NOMO-1 (cell line): ENCODE measurements around the gene ATP2B3.

ENCODE experiments used
- DNase-seq, 2 experiments: peaks; one replicate each; lab custom pipeline; 2025; ENCODE audit not compliant: unreplicated experiment in 2 of 2; lab: John Stamatoyannopoulos, UW

The ATP2B3 gene

DNA sequence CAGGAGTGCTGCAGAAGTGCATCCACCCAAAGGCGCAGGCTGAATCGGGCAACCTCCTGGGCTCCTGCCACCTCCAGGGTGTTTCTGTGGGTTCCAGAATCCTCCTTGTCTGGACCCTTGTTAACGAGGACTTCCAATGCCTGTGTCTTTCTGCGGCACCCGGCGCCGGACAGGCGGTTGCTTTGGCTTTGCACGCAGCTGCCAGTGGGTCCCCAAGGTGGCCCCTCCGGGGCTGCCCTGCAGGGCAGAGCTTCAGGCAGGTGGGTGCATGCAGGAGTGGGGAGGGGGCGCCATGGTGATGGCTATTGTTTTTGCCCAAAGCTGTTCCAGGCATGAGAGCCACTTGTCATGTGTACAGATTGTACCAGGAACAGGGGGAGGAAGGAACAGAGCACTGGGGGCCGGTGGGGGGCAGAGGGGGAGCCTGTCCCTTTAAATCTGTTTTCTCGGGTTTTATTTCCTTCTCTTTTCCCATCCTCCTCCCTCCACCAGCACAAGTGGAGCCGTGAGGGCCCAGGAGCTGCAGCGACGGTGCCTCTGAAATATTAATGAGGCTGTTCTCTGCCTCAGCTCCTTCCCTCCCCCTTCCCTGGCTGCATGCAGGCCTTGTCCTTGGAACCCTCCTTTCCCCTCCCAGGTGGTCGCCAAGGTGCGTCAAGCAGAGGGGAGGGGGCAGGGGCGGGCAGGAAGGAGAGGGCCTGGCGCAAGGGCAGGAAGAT is 13.1 kb downstream of the ATP2B3 start:
- DNase-seq, result no peak

DNA sequence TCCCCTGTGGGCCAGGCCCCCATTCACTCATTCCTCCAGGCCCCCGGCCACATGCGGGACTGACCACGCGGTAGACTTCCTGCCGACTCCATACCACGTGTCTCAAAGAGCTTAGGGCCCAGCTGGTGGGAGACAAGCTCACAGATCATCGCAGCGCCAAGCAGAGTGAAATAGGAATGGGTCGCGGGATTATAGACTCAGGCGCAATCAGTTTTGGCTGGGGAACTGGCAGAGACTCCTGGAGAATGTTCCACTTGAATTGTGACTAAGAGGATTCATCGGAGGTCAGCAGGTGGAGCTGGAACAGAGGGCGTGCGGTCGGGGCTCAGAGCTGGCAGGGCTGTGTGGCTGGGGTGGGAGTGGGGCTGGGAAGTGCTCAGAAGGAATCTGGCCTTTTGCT is 15.6 kb downstream of the ATP2B3 start:
- no peak for DNase-seq

DNA sequence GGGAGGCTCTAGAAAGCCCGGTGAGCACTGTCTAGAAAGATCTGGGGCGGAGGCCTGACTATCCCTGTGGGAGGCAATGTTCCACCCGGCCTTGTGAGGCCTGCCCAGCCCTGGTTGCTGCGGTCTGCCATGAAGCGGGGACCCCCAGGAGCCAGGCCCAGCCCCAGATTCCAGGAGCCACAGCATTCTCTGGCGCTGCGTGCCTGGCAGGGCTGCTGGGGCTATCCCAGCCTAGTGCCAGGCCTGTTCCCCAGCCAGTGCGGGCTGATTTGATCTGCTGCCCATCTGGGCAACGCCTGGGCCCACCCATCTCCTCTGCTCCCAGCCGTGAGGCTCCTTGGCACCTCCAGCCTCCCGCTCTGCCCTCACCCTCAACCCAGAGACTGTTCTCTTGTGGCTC is 19.6 kb downstream of the ATP2B3 start:
- DNase-seq, result no peak

DNA sequence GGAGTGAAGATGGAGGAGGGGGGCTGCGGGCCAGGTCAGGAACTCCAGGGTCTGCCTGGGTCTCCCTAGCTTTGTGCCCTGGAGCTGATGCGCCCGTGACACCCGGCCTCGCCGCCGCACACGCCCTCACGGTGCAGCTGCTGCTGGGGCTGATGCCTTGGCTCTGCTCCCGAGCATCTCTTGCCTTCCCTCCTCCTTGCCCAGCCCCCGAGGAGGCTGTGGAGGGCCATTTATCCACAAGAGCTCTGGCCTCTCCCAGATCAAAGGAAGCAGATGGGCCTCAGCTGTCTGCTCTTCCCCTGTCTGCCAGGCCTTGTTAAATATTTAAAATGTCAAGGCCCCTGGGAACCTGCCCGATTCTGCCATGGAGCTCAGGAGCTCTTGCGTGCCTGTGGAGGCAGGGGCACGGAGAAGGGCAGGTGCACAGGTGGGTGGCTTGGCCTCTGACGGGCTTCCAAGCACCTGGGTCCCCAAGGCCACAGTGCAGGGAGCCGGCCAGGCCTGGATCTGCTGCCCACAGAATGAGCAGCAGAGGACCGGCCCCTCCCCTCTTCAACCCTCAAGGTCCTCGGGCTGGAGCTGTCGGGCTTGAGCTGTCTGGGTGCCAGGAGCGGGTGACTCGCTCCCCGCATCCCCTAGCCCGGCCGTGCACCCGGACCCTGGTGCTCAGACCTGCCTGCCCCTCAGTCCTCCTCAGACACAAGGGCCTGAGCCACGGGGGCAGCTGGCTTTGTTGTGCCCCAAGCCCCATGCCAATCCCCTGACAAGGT is 20.3 kb downstream of the ATP2B3 start:
- no peak for DNase-seq

DNA sequence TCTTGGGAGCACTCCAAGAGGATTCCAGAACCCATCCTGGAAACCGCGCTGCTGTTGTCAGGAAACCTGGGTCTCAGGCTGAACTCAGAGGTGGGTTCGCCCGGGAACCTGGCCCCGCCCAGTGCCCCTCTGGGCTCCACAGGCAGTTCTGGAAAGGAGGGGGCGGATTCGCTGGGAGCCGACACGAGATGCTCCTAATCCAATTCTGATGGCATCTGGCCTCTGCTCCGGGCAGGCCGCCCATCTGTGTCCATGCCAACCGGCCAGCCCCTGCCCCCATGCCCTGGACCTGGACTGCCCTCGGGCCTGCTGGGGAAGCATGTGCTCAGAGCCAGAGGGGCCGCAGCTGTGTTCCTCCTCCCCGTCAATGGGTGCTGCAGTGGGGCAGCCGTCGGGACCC is 21.0 kb downstream of the ATP2B3 start:
- DNase-seq, result no peak

DNA sequence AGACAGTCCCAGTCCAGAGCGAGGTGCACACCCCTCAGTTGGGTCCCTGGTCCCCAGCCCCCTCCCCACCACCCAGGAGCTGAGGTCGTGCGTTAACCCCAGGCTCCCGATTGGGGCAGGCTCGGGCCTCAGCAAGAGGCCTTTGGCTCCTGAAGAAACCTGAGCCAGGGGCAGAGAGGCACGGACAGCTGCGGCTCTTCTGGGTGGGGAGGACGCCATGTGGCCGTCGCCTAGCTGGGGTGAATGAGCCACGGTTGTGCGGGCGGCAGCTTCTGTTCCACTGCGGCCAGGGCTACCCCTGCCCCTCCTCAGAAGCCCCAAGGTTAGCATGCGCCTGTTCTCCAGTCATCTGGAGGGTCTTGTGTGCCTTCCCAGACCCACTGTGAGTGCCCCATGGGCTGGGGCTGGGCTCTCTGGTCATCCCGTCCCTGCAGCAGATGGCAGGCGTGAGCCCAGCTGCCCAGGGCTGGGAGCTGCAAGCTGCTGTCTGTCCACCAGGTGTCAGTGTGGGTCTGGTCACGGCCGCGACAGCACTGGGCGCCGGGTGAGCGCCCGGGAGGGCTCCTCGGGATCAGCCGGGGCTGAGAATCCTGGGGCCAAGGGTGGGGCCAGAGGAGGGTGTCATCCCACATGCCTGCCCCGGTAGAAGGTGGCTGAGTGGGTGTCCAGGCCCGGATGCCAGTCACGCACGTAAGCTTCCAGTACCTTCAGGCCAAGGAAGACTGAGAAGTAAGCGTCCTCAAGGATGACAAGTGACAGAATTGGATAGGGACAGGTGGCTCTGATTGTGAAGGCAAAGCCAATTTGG is 21.9 kb downstream of the ATP2B3 start:
- peak; percentile 32 to 47 for DNase-seq

DNA sequence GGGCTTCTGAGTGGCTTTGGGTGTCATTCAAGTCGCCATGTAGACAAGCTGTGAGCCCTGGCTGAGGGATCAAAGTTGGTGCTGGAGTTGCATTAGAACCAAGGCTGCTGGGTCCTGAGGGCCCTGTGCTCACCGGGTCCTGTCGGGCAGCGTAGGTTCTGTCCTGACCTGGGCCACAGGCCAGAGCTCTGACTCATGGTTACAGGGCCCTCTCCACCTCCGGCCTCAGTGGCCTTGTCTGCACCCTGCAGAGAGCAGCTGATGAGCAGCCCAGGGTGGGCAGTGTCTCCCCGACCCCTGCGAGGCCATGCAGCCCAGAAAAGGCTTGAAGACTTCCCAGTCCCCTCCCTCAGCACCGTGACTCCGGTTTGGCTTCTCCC is 22.5 kb downstream of the ATP2B3 start:
- DNase-seq, result no peak

DNA sequence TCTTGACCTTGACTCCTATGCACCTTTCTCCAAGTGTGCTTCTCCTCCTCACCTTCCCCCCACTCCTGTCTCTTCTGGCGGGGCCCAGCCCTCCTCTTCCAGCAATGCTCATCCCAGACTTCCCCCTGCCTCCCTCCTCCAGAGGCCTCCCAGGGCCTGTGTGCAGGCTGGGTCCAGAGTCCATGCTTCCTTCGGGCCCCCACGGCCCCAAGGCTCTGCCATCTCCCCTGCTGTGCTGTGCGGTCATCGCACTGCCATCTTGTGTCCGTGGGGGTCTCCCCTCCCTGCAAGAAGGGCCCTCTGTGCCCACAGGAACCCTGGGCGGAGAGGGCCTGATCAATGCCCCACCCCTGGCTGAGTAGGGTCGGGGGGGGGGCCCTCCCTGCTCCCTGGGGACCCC is 27.3 kb downstream of the ATP2B3 start:
- DNase-seq, result no peak

DNA sequence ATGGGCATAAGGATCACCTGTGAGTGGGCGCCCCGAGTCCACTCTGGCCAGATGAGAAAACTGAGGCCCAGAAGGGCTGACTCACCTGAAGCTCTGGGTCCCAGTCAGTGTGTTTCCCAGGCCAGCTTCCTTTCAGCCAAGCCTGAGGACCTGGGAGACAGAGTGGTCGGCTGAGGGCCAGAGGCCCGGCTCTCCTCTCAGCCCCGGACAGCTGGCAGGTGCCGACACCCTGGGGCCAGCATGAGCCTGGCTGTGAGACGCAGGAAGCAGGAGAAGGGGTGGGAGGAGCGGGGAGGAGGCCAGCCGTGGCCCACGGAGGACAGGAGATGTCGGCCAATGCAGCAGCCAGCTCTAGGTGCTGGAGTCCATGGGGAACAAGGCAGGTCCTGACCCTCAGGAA is 28.9 kb downstream of the ATP2B3 start:
- DNase-seq, result no peak

DNA sequence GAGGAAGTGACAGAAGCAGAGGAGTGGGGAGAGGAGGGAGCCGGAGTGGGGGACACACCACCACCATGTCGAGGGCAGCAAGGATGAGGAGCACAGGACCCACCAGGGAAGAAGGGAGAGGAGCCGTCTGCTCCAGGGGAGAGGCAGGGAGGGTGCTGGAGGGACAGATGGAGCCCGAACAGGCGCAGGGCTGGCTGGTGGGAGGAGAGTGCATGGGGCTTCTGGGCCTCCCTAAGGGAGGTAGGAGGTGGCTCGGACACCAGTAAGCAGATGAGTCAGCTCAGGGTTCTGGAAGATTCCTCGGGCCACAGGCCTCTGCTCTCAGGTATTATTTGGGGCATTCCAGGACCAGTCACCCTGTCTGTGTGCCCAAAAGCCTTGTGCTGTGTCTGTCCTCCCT is 29.8 kb downstream of the ATP2B3 start:
- no peak for DNase-seq

DNA sequence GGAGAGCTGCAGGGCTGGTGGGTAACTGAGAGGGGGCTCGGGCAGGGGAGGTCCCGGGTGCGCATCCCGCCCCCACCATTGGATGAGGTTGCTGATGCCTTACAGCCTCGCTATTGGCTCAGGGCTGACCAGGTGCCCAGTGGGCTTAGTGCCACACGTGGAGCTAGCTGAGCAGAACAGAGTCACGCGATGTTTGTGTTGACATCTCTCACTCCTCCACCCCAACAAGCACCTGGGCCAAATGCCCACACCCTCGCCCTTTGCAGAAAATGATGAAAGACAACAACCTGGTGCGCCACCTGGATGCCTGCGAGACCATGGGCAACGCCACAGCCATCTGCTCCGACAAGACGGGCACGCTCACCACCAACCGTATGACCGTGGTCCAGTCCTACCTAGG is 31.8 kb downstream of the ATP2B3 start:
- no peak for DNase-seq

DNA sequence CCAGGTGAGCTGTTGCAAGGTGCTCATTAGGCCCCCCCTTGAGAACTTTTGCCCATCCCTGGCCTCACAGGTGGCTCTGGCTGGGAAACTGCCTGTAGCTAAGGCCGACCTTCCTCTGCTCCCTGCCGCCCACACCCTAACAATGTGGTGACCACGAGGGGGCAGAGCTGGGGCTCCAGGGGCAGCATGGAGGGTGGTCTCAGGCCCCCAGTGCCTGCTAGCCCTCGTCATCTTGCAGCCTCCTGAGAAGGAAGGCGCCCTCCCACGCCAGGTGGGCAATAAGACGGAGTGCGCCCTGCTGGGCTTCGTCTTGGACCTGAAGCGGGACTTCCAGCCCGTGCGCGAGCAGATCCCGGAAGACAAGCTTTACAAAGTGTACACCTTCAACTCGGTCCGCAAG is 32.4 kb downstream of the ATP2B3 start:
- DNase-seq, result no peak

DNA sequence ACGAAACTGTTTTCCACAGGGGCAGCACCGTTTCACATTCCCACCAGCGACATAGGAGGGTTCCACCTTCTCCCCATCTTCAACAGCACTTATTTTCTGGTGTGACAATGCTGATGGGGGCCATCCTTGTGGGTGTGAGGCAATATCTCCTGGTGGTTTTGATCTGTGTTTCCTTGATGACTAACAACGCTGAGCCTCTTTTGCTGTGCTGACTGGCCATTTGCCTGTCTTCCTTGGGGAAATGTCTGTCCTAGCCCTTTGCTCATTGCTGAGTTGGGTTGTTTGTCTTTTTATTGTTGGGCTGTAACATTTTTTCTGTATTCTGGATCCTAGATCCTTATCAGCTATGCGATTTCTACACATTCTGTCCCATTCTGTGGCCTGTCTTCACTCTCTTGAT is 33.7 kb downstream of the ATP2B3 start:
- peak in 1 of 2 experiments; percentile 6 for DNase-seq

DNA sequence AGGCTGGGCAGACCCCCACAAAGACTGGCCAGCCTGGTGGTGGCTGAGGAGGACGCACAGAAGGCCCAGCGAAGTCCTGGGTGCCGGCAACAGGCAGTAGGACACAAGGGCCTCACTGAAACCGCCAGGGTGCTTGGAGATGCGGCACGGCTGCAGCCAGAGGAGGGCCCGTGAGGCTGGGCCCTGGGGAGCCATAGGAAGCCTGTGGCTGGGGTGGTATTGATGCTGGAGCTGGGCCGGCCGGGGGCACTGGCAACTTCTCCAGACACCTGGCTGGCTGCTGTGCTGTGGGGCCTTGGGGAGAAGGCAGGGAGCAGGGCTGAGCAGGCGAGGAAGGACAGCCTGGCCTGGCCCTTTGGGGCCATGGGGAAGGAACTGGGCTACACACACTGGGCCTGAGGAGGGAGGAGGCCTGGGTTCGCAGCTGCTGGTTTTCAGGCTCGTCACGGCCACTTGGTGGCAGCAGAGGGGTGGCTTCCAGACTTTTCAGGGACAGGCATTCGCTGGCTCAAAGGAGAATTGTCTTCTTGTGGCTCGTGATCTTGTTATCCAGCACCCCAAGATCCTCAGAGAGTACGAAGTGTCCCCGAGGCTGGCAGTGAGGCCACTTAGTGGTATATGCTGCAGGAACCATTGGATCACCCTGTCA is 37.2 kb downstream of the ATP2B3 start:
- DNase-seq, result peak; percentile 22 to 44

DNA sequence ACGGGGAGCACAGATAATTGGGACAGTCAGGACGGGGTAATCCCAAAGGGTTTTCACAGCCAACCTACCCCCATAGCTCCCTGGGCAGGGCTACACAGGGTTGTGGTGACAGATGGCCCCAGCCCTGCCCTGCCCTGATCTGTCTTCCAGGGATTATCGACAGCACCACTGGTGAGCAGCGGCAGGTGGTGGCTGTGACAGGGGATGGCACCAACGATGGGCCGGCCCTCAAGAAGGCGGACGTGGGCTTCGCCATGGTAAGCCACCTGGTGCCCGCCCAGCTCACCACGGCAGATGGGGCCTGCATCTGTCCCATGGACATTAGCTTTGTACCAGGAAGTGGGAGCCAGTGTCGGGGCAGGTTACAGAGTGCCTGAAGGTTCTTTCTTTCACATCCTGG is 39.3 kb downstream of the ATP2B3 start:
- no peak for DNase-seq

DNA sequence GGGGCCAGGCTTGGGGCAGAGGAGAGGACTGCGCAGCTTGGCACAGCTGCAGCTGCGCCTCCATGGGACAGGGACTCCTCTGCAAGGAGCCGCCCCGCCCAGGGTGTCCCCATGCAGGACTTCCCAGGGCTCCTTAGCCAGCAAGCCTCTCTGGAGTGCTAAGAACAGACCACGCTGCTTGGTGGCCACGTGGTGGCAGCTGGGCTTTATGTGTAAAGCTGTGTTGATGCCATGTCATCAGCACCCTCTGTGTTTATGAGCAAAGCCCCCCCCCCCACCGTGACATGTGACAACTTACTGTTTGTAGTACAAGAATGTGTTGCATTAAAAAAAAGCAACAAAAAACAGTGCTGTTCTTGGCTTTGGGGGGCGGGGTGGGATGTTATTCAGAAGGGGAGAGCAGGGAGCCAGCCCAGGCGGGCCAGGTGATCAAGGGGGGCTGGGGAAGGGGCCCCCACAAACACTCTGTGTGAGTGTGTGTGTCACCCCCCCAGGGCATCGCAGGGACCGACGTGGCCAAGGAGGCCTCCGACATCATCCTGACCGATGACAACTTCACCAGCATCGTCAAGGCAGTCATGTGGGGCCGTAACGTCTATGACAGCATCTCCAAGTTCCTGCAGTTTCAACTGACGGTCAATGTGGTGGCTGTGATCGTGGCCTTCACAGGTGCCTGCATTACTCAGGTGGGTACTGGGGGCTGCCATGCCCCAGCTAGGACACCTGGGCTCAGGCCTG is 40.3 kb downstream of the ATP2B3 start:
- no peak for DNase-seq

DNA sequence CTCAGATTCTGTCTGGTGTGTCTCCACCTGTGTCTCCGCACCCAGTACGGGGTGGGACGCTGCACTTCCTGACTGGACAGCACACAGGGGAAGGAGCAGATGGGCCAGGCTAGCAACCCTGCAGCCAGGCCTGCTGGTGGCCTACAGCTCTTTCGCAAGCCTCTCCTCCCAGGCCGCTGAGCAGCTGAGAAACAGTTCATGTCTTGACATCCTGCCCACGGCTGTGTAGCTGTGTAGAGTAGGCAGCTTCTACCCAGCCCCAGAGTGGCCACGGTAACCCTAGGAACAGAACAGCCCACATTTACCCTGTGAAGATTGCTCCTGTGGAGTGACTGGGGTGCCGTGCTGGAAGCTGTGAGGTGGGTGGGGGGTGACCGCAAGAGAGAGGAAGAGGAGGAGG is 42.6 kb downstream of the ATP2B3 start:
- DNase-seq, result peak; percentile 7 to 21

DNA sequence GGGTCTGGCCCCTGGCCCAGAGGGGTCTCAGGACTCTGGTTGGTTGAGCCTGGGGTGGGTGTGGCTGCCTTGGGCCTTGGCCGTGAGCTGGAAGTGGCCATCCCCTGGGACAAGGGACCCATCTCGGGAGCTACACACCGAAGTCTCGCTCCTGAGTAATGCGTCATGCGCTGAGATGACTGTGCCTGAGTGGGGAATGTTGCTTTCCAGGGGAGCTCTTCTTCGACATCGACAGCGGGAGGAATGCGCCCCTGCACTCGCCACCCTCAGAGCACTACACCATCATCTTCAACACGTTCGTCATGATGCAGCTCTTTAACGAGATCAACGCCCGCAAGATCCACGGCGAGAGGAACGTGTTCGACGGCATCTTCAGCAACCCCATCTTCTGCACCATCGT is 43.0 kb downstream of the ATP2B3 start:
- no peak for DNase-seq

DNA sequence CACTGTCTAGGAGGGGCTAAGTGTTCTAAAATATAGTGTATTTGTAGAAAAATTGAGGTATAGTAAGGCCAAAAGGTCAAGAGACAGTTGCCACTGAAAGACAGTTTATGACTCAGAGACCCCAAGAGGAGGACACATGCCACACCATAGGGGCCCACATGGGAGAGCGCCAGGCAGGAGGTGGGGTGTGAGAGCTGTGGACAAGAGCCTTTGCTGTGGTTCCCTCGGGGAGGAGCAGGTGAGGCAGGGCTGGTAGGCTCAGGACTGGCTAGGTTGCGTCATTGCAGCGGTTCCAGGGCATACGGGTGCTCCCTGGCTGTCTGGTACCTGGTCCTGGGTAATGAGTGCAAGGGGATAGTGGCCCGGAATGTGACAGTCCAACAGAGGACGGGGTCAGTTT is 43.9 kb downstream of the ATP2B3 start:
- DNase-seq, result no peak

DNA sequence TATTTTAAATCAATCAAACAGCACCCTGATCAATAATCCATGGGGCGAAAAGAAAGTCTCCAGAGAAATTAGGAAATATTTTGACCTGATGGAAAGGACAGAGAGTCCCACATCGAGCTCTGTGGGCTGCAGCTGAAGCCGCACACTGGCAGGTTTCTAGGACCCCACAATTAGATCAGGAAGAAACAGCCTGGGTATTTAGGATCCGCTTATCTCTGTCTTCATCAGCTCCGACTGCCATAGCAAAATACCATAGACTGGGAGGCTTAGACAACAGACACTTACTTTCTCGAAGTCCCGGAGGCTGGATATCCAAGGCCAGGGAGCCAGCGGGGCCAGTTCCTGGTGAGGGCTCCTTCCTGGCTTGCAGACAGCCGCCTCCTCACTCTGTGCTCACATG is 45.1 kb downstream of the ATP2B3 start:
- no peak for DNase-seq
